ENCODE measurements around the gene PDE9A.

GRCh38 chr21:42737951-42738590, 84.7 kb downstream of the PDE9A start:
- TF ChIP-seq, protein P1, sequence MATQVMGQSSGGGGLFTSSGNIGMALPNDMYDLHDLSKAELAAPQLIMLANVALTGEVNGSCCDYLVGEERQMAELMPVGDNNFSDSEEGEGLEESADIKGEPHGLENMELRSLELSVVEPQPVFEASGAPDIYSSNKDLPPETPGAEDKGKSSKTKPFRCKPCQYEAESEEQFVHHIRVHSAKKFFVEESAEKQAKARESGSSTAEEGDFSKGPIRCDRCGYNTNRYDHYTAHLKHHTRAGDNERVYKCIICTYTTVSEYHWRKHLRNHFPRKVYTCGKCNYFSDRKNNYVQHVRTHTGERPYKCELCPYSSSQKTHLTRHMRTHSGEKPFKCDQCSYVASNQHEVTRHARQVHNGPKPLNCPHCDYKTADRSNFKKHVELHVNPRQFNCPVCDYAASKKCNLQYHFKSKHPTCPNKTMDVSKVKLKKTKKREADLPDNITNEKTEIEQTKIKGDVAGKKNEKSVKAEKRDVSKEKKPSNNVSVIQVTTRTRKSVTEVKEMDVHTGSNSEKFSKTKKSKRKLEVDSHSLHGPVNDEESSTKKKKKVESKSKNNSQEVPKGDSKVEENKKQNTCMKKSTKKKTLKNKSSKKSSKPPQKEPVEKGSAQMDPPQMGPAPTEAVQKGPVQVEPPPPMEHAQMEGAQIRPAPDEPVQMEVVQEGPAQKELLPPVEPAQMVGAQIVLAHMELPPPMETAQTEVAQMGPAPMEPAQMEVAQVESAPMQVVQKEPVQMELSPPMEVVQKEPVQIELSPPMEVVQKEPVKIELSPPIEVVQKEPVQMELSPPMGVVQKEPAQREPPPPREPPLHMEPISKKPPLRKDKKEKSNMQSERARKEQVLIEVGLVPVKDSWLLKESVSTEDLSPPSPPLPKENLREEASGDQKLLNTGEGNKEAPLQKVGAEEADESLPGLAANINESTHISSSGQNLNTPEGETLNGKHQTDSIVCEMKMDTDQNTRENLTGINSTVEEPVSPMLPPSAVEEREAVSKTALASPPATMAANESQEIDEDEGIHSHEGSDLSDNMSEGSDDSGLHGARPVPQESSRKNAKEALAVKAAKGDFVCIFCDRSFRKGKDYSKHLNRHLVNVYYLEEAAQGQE (IDR thresholded peaks at IDR 0.05; ENCODE audit: insufficient read depth in 1 of 2, low read depth in 2 of 2, low read length in 2 of 2), result no peak
- TF ChIP-seq POLR2AphosphoS5 (IDR thresholded peaks at IDR 0.05; ENCODE audit: low read depth, low read length), result no peak
- TF ChIP-seq TAF1 (IDR thresholded peaks at IDR 0.05; ENCODE audit: borderline replicate concordance, insufficient read depth, low read length), result no peak
- no peak for TF ChIP-seq FOXP2 (optimal IDR thresholded peaks at IDR 0.05; ENCODE audit: borderline replicate concordance, extremely low read depth, extremely low read length, insufficient read depth)
